PC-3 (cell line): ENCODE measurements around the gene OR52K2. TPM values are rescaled to one million over a fixed set of nuclear protein-coding genes. Genes with fewer than 3 reads are reported as not detected.

Source experiments
- ATAC-seq: fragments of 200-7000 bp; cut with Tn5 transposase; 2 replicates; pipeline ENCODE4 v1.9.1; 2020; ENCODE audit warnings: mild to moderate bottlenecking, moderate library complexity
- BruUV-seq: library from RNA; stranded (reverse); fragments of 400-500 nt; replicated peaks from 2 replicates; lab custom pipeline; 2021; lab: Mats Ljungman, UMichigan
- CTCF ChIA-PET: fragments of 300-600 bp; sonication (Branson Sonifier 250); formaldehyde crosslinking; loops from one replicate; lab custom pipeline; 2022; ENCODE audit warnings: antibody characterized with exemption; lab: Charles Lee
- POLR2A ChIA-PET: fragments of 300-600 bp; sonication (Branson Sonifier 250); formaldehyde crosslinking; loops from one replicate; lab custom pipeline; 2022; ENCODE audit warnings: antibody characterized with exemption; ENCODE audit not compliant: unreplicated experiment; lab: Charles Lee
- DNase-seq: peaks from one replicate; pipeline ENCODE4 v3.0.0-alpha.2; 2015
- H2AFZ ChIP-seq: fragments of 300-600 bp; sonication (generic); 2 replicates; pipeline ENCODE4 v1.6.0; 2016; ENCODE audit warnings: antibody characterized with exemption, low read length
- H3F3A ChIP-seq: fragments of 300-600 bp; sonication (generic); one replicate; pipeline ENCODE4 v1.6.0; 2017; ENCODE audit warnings: antibody characterized with exemption, low read length, control low read depth, mild to moderate bottlenecking; ENCODE audit not compliant: unreplicated experiment
- H3K27ac ChIP-seq: fragments of 300-600 bp; sonication (generic); 2 replicates; pipeline ENCODE4 v1.5.1; 2016; ENCODE audit warnings: mild to moderate bottlenecking, low read length
- H3K27me3 ChIP-seq: fragments of 300-600 bp; sonication (generic); 2 replicates; pipeline ENCODE4 v1.6.1; 2016; ENCODE audit warnings: low read length, mixed read lengths
- H3K36me3 ChIP-seq: fragments of 300-600 bp; sonication (generic); 2 replicates; pipeline ENCODE4 v1.6.1; 2016; ENCODE audit warnings: low read depth, mixed run types, low read length, mixed read lengths
- H3K4me1 ChIP-seq: fragments of 300-600 bp; sonication (generic); 2 replicates; pipeline ENCODE4 v1.5.1; 2016; ENCODE audit warnings: low read length; ENCODE audit not compliant: insufficient read depth
- H3K4me2 ChIP-seq: fragments of 300-600 bp; sonication (generic); 2 replicates; pipeline ENCODE4 v1.6.0; 2016; ENCODE audit warnings: low read length
- H3K4me3 ChIP-seq: fragments of 300-600 bp; sonication (generic); 2 replicates; pipeline ENCODE4 v1.5.1; 2016; ENCODE audit warnings: mild to moderate bottlenecking, low read length, mixed read lengths
- H3K79me2 ChIP-seq: fragments of 300-600 bp; sonication (generic); 2 replicates; pipeline ENCODE4 v1.6.1; 2017; ENCODE audit warnings: low read length, mixed read lengths
- H3K9ac ChIP-seq: fragments of 300-600 bp; sonication (generic); 2 replicates; pipeline ENCODE4 v1.6.0; 2016; ENCODE audit warnings: mild to moderate bottlenecking, low read length
- H3K9me2 ChIP-seq: fragments of 300-600 bp; sonication (generic); replicated peaks from 2 replicates; pipeline ENCODE4 v1.6.1; 2016; ENCODE audit warnings: mixed run types, low read length, mixed read lengths
- H3K9me3 ChIP-seq: fragments of 300-600 bp; sonication (generic); 2 replicates; pipeline ENCODE4 v1.6.1; 2016; ENCODE audit warnings: low read length, mixed read lengths
- H4K20me1 ChIP-seq: fragments of 300-600 bp; sonication (generic); 2 replicates; pipeline ENCODE4 v1.6.1; 2016; ENCODE audit warnings: low read length, mixed read lengths
- CTCF ChIP-seq: fragments of 300-600 bp; sonication (generic); conservative IDR thresholded peaks from 2 replicates; pipeline ENCODE4 v1.5.1; 2017; ENCODE audit warnings: antibody characterized with exemption, low read depth, mild to moderate bottlenecking, low read length
- EZH2 ChIP-seq: fragments of 300-600 bp; sonication (generic); IDR thresholded peaks from one replicate; pipeline ENCODE4 v1.6.1; 2017; ENCODE audit warnings: antibody characterized with exemption, mild to moderate bottlenecking, low read length; ENCODE audit not compliant: unreplicated experiment
- EZH2phosphoT487 ChIP-seq: fragments of 300-600 bp; sonication (generic); IDR thresholded peaks from 2 replicates; pipeline ENCODE4 v1.6.1; 2018; ENCODE audit warnings: mild to moderate bottlenecking, antibody characterized with exemption, low read length, borderline replicate concordance
- intact Hi-C: fragments of 100-400 bp; cut with micrococcal nuclease; formaldehyde crosslinking; loops from 2 replicates; pipeline ENCODE4 v1.9.0; 2023
- total RNA-seq: library from RNA; depleted of rRNA; stranded (reverse); fragments of >200 nt; gene quantifications from 2 replicates; pipeline ENCODE4 v1.2.3, GENCODE V29; 2014

Gene OR52K2
- total RNA-seq, 1 experiment from 2014 or later: not detected

DNA sequence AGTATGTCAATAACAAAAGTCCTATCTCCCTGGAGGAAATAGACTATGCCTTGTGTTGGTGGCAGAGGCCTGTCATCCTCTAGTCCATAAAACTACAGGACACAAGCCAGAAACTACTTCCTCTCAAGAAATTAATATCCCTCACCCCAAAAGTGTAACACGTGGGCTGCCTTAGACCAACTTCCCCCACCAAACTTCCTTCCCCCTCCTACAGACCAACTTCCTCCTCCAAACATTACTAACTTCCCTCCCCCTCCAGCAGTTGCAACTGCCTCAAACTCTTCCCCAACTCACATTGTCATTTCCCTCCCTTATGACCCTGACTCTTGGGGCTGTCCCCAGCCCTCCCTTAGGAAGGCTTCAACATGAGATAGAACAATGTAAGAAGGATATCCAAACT, 6.3 kb downstream of the OR52K2 start:
- Histone ChIP-seq H3K36me3 (no peaks in the 10 kb centered on the region), H3K4me1 (no peaks in the 10 kb centered on the region), H3K79me2 (no peaks in the 10 kb centered on the region), H2AFZ (no peak overlapping the region), H3F3A (no peaks in the 10 kb centered on the region), H4K20me1 (no peaks in the 10 kb centered on the region), H3K27ac (no peak overlapping the region), H3K9me2 (no peaks in the 10 kb centered on the region), H3K9ac (no peak overlapping the region), H3K27me3 (peaks cover 20% of the 10 kb centered on the region; the same call in 1 of the 2 replicates), H3K4me2 (no peak overlapping the region), H3K4me3 (no peak overlapping the region), H3K9me3 (no peaks in the 10 kb centered on the region)
- ChIA-PET POLR2A (no interaction called here), CTCF (no interaction called here)
- ATAC-seq: no peak
- intact Hi-C loops: no loop called here
- DNase-seq: no peak
- TF ChIP-seq EZH2phosphoT487: no peak
- no peak for TF ChIP-seq CTCF
- no peak for TF ChIP-seq EZH2
- BruUV-seq: no TSS peak

DNA sequence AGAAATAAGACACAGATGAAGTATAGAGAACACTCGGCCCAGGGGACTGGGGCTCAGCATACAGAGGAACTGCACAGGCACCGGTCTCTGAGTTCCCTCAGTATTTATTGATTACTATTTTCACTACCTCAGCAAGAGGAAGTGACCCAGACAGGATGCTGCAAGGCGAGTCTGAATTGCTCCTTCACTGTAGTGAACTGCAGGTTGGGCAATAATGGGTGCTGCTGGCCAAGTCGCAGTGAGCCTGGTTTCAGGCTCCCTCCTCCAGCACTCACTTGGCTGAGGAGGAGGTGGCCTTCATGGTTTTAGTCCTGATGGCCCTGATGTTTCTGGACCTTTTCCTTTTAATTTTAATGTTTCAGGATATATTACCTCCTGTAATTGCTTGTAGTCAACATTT, 10.4 kb downstream of the OR52K2 start:
- Histone ChIP-seq H3K9me3 (no peaks in the 10 kb centered on the region), H3K27me3 (peaks cover 20% of the 10 kb centered on the region; the same call in 1 of the 2 replicates), H3K9ac (no peak overlapping the region), H3K79me2 (no peaks in the 10 kb centered on the region), H3F3A (no peaks in the 10 kb centered on the region), H3K9me2 (no peaks in the 10 kb centered on the region), H4K20me1 (no peaks in the 10 kb centered on the region), H3K4me3 (no peak overlapping the region), H3K4me2 (no peak overlapping the region), H2AFZ (no peak overlapping the region), H3K27ac (no peak overlapping the region), H3K36me3 (no peaks in the 10 kb centered on the region), H3K4me1 (no peaks in the 10 kb centered on the region)
- intact Hi-C loops: no loop called here
- ChIA-PET POLR2A (no interaction called here), CTCF (no interaction called here)
- TF ChIP-seq EZH2: no peak
- DNase-seq (no peak), ATAC-seq (no peak)
- no TSS peak for BruUV-seq

DNA sequence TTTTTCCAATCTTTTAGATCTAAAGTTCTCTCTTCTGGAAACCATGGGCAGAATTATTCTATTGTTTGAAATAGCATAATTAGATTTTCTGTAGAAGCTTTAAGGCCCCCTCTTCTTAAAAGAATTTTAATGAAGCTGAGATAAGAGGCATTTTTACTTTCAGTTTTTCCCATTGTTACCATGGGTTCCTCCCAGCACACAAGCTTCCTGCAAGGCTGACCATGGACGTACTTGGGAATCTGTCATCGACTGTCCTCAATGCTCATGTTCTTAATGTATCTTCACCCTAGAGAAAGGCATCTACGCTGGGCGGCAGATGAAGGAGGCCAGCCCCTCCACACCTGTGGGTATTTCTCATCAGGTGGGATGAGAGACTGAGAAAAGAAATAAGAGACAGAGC, 11.1 kb downstream of the OR52K2 start:
- H3K9ac ChIP-seq: no peak overlapping the region
- no peak overlapping the region for H3K4me2 ChIP-seq
- H3K4me3 ChIP-seq: no peak overlapping the region
- no peaks in the 10 kb centered on the region for H3F3A ChIP-seq
- DNase-seq (no peak), ATAC-seq (no peak)
- no TSS peak for BruUV-seq
- no peaks in the 10 kb centered on the region for H3K36me3 ChIP-seq
- CTCF ChIA-PET: no interaction called here
- H3K9me3 ChIP-seq: no peaks in the 10 kb centered on the region
- H2AFZ ChIP-seq: no peak overlapping the region
- POLR2A ChIA-PET: no interaction called here
- no peaks in the 10 kb centered on the region for H3K9me2 ChIP-seq
- H3K4me1 ChIP-seq: no peaks in the 10 kb centered on the region
- no peaks in the 10 kb centered on the region for H4K20me1 ChIP-seq
- H3K27ac ChIP-seq: no peak overlapping the region
- no peaks in the 10 kb centered on the region for H3K79me2 ChIP-seq
- H3K27me3 ChIP-seq: peaks cover 20% of the 10 kb centered on the region; the same call in 1 of the 2 replicates
- TF ChIP-seq CTCF (no peak), EZH2phosphoT487 (no peak), EZH2 (no peak)
- intact Hi-C loops: no loop called here
